Mesodermal cell (in vitro differentiated cells): ENCODE results near the gene ADIPOR1.
"Not testable (repeated sequence)": the region's sequence is repeated elsewhere in the genome, so short reads cannot be mapped to it uniquely, and the experiment has no call there.

Experiments
- H3K27ac ChIP-seq: 2 replicates; pipeline ENCODE4 v1.7.0; 2013; ENCODE audit warnings: mild to moderate bottlenecking, low read depth, low read length, moderate library complexity; ENCODE audit not compliant: severe bottlenecking
- H3K36me3 ChIP-seq: 2 replicates; pipeline ENCODE4 v1.7.1; 2013; ENCODE audit warnings: mild to moderate bottlenecking, low read length, moderate library complexity; ENCODE audit not compliant: control insufficient read depth, insufficient read depth
- H3K4me1 ChIP-seq: one replicate; pipeline ENCODE4 v1.7.1; 2013; ENCODE audit warnings: mild to moderate bottlenecking, low read length; ENCODE audit not compliant: insufficient read depth, control insufficient read depth, poor library complexity, severe bottlenecking
- H3K4me3 ChIP-seq: 2 replicates; pipeline ENCODE4 v1.7.0; 2013; ENCODE audit warnings: low read length, control low read depth, mild to moderate bottlenecking; ENCODE audit not compliant: insufficient read depth, poor library complexity, severe bottlenecking; ENCODE audit errors: extremely low read depth
- H3K9me3 ChIP-seq: 2 replicates; pipeline ENCODE4 v1.7.1; 2013; ENCODE audit warnings: mild to moderate bottlenecking, low read length, moderate library complexity; ENCODE audit not compliant: control insufficient read depth
- WGBS, 2 experiments: methylation state at CpG; one replicate each; pipeline ENCODE4 v1.1.5; 2013; ENCODE audit warnings: missing lambda C conversion rate in 2 of 2; ENCODE audit not compliant: insufficient coverage in 2 of 2; 5-methylcytosine and 5-hydroxymethylcytosine counted together

ADIPOR1 gene

GRCh38 chr1:202989879-202990278, 31.8 kb upstream of the ADIPOR1 start:
- no peak overlapping the region for H3K4me3 ChIP-seq
- 100% methylated on average over 2 of the region's 2 CpGs; no CpG with 5 or more reads in 1 of the 2 experiments for WGBS, 2 experiments
- H3K4me1 ChIP-seq, result no peaks in the 10 kb centered on the region
- no peaks in the 10 kb centered on the region for H3K9me3 ChIP-seq
- H3K36me3 ChIP-seq, result no peaks in the 10 kb centered on the region
- no peak overlapping the region for H3K27ac ChIP-seq

- H3K4me3 ChIP-seq, result no peak overlapping the region
- no peaks in the 10 kb centered on the region for H3K36me3 ChIP-seq
- 81 to 84% methylated on average over 3 to 5 of the region's 5 CpGs for WGBS, 2 experiments
- H3K27ac ChIP-seq, result no peak overlapping the region
- no peaks in the 10 kb centered on the region for H3K4me1 ChIP-seq
- H3K9me3 ChIP-seq, result no peaks in the 10 kb centered on the region
These were observed 29.9 kb upstream of the ADIPOR1 start for GRCh38 chr1:202987922-202988583.

- Histone ChIP-seq H3K9me3 (no peaks in the 10 kb centered on the region), H3K36me3 (no peaks in the 10 kb centered on the region)
- 87 to 88% methylated on average over 7 of the region's 7 CpGs for WGBS, 2 experiments
These were observed 29.1 kb upstream of the ADIPOR1 start for GRCh38 chr1:202987255-202987654.

GRCh38 chr1:202986120-202986519, 28.0 kb upstream of the ADIPOR1 start:
- 78 to 83% methylated on average over 6 of the region's 9 CpGs for WGBS, 2 experiments
- H3K36me3 ChIP-seq, H3K4me1 ChIP-seq: not testable (repeated sequence)

More at GRCh38 chr1:202987255-202987654, 29.1 kb upstream of the ADIPOR1 start:
- Histone ChIP-seq H3K4me1 (no peaks in the 10 kb centered on the region), H3K27ac (no peak overlapping the region), H3K4me3 (no peak overlapping the region)

GRCh38 chr1:202982715-202983430, 24.8 kb upstream of the ADIPOR1 start:
- H3K36me3 ChIP-seq, result no peaks in the 10 kb centered on the region
- H3K9me3 ChIP-seq, result no peaks in the 10 kb centered on the region
- WGBS, 2 experiments, result 50 to 76% methylated on average over 1 to 3 of the region's 3 CpGs
- no peak overlapping the region for H3K27ac ChIP-seq
- no peak overlapping the region for H3K4me3 ChIP-seq
- no peaks in the 10 kb centered on the region for H3K4me1 ChIP-seq

More at GRCh38 chr1:202986120-202986519, 28.0 kb upstream of the ADIPOR1 start:
- H3K4me3 ChIP-seq, H3K27ac ChIP-seq, H3K9me3 ChIP-seq: not testable (repeated sequence)

- no peaks in the 10 kb centered on the region for H3K36me3 ChIP-seq
- H3K4me1 ChIP-seq, result no peaks in the 10 kb centered on the region
- H3K4me3 ChIP-seq, result no peak overlapping the region
- no peak overlapping the region for H3K27ac ChIP-seq
- WGBS, 2 experiments, result 75 to 100% methylated on average over 1 of the region's 2 CpGs
- H3K9me3 ChIP-seq, result no peaks in the 10 kb centered on the region
These were observed 23.8 kb upstream of the ADIPOR1 start for GRCh38 chr1:202981939-202982338.

- Histone ChIP-seq H3K4me1 (no peaks in the 10 kb centered on the region), H3K4me3 (no peak overlapping the region), H3K9me3 (no peaks in the 10 kb centered on the region), H3K27ac (no peak overlapping the region), H3K36me3 (no peaks in the 10 kb centered on the region)
- WGBS, 2 experiments, result 100% methylated on average over 1 of the region's 2 CpGs; no CpG with 5 or more reads in 1 of the 2 experiments
These were observed 21.3 kb upstream of the ADIPOR1 start for GRCh38 chr1:202979459-202979858.

- Histone ChIP-seq H3K27ac (no peak overlapping the region), H3K36me3 (no peaks in the 10 kb centered on the region), H3K4me3 (no peak overlapping the region), H3K4me1 (no peaks in the 10 kb centered on the region), H3K9me3 (no peaks in the 10 kb centered on the region)
- WGBS, 2 experiments, result 83 to 88% methylated on average over 1 to 2 of the region's 3 CpGs
These were observed 18.5 kb upstream of the ADIPOR1 start for GRCh38 chr1:202976633-202977032.

- 78 to 100% methylated on average over 2 to 3 of the region's 3 CpGs for WGBS, 2 experiments
- Histone ChIP-seq H3K9me3 (no peaks in the 10 kb centered on the region), H3K4me3 (no peak overlapping the region), H3K4me1 (no peaks in the 10 kb centered on the region), H3K27ac (no peak overlapping the region), H3K36me3 (no peaks in the 10 kb centered on the region)
These were observed 16.7 kb upstream of the ADIPOR1 start for GRCh38 chr1:202974856-202975255.

GRCh38 chr1:202972046-202972445, 13.9 kb upstream of the ADIPOR1 start:
- Histone ChIP-seq H3K4me3 (no peak overlapping the region), H3K9me3 (no peaks in the 10 kb centered on the region), H3K36me3 (no peaks in the 10 kb centered on the region), H3K27ac (no peak overlapping the region), H3K4me1 (peaks cover 7% of the 10 kb centered on the region)
- WGBS, 2 experiments, result 90 to 95% methylated on average over 2 of the region's 4 CpGs

- no peaks in the 10 kb centered on the region for H3K9me3 ChIP-seq
- H3K4me3 ChIP-seq, result no peak overlapping the region
These were observed 10.8 kb upstream of the ADIPOR1 start for GRCh38 chr1:202968895-202969295.

More at GRCh38 chr1:202968895-202969295, 10.8 kb upstream of the ADIPOR1 start:
- 0 to 17% methylated on average over 1 of the region's 5 CpGs for WGBS, 2 experiments
- H3K27ac ChIP-seq, result no peak overlapping the region
- H3K4me1 ChIP-seq, result peaks cover 26% of the 10 kb centered on the region
- peaks cover 9% of the 10 kb centered on the region for H3K36me3 ChIP-seq
